ENCODE results near the gene CNOT4. TPM values are rescaled to one million over a fixed set of nuclear protein-coding genes. Genes with fewer than 3 reads are reported as not detected.

CNOT4 gene
- total RNA-seq, 1 experiment from 2014 or later = 14.6 TPM

- no peak overlapping the region for H3K4me3 Mint-ChIP-seq
- no peak for DNase-seq (ENCODE audit: low spot score)
- no peak for ATAC-seq
- ChIA-PET CTCF (interaction anchor here (4.0 kb wide), 1 partner anchor 58 kb away, joined by 64 read pairs; no protein-coding TSS in a partner anchor), POLR2A (no interaction called here)
- TF ChIP-seq CREM (CRISPR knock-in tag; IDR thresholded peaks at IDR 0.05) = no peak
- no peak for TF ChIP-seq PRRX2 (CRISPR knock-in tag; IDR thresholded peaks at IDR 0.05)
- TF ChIP-seq TP53 (CRISPR knock-in tag; IDR thresholded peaks at IDR 0.05) = no peak
- TF ChIP-seq IRF2 (CRISPR knock-in tag; IDR thresholded peaks at IDR 0.05; ENCODE audit: borderline replicate concordance, low read depth) = no peak
- TF ChIP-seq SOX15 (CRISPR knock-in tag; IDR thresholded peaks at IDR 0.05) = no peak
- no peak for TF ChIP-seq KAT7 (CRISPR knock-in tag; IDR thresholded peaks at IDR 0.05; ENCODE audit: borderline replicate concordance)
- TF ChIP-seq CBFB (CRISPR knock-in tag; IDR thresholded peaks at IDR 0.05; ENCODE audit: low read depth) = no peak
- TF ChIP-seq TEAD1 (CRISPR knock-in tag; IDR thresholded peaks at IDR 0.05) = no peak
- TF ChIP-seq ATF6 (CRISPR knock-in tag; IDR thresholded peaks at IDR 0.05) = no peak
- no peak overlapping the region for H3K27ac Mint-ChIP-seq
- no peaks in the 10 kb centered on the region for H3K27me3 Mint-ChIP-seq (ENCODE audit: low read depth)
- H3K9me3 Mint-ChIP-seq = 0 out of 2 replicates have a peak, but pooled peaks cover 5% of the 10 kb centered on the region
- no peaks in the 10 kb centered on the region for H3K36me3 Mint-ChIP-seq
- H3K4me1 Mint-ChIP-seq = peaks cover 5% of the 10 kb centered on the region
These were observed 176.7 kb downstream of the CNOT4 start for GRCh38 chr7:135333200-135333599.

GRCh38 chr7:135330088-135330487 is 179.8 kb downstream of the CNOT4 start:
- ATAC-seq = no peak
- Mint-ChIP-seq H3K9me3 (peaks cover 8% of the 10 kb centered on the region; the same call in 1 of the 2 replicates), H3K4me3 (no peak overlapping the region), H3K4me1 (peaks cover under 1% of the 10 kb centered on the region), H3K36me3 (no peaks in the 10 kb centered on the region), H3K27me3 (ENCODE audit: low read depth) (no peaks in the 10 kb centered on the region), H3K27ac (no peak overlapping the region)
- DNase-seq (ENCODE audit: low spot score) = no peak
- POLR2A ChIA-PET = interaction anchor here (0.7 kb wide), 1 partner anchor 16 kb away, joined by 5 read pairs; no protein-coding TSS in a partner anchor
- CTCF ChIA-PET = interaction anchor here (1.4 kb wide), 1 partner anchor 49 kb away, joined by 4 read pairs; no protein-coding TSS in a partner anchor
- TF ChIP-seq, protein P1, sequence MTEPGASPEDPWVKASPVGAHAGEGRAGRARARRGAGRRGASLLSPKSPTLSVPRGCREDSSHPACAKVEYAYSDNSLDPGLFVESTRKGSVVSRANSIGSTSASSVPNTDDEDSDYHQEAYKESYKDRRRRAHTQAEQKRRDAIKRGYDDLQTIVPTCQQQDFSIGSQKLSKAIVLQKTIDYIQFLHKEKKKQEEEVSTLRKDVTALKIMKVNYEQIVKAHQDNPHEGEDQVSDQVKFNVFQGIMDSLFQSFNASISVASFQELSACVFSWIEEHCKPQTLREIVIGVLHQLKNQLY (CRISPR knock-in tag; IDR thresholded peaks at IDR 0.05) = no peak
- TF ChIP-seq, protein P2, sequence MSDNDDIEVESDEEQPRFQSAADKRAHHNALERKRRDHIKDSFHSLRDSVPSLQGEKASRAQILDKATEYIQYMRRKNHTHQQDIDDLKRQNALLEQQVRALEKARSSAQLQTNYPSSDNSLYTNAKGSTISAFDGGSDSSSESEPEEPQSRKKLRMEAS (CRISPR knock-in tag; IDR thresholded peaks at IDR 0.05) = no peak
- TF ChIP-seq IRF2 (CRISPR knock-in tag; IDR thresholded peaks at IDR 0.05; ENCODE audit: borderline replicate concordance, low read depth) (no peak), NFE2L1 (CRISPR knock-in tag; IDR thresholded peaks at IDR 0.05) (no peak), SMAD4 (CRISPR knock-in tag; IDR thresholded peaks at IDR 0.05) (no peak)
- TF ChIP-seq, protein P3, sequence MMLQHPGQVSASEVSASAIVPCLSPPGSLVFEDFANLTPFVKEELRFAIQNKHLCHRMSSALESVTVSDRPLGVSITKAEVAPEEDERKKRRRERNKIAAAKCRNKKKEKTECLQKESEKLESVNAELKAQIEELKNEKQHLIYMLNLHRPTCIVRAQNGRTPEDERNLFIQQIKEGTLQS (CRISPR knock-in tag; conservative IDR thresholded peaks at IDR 0.05) = no peak
- TF ChIP-seq, protein P4, sequence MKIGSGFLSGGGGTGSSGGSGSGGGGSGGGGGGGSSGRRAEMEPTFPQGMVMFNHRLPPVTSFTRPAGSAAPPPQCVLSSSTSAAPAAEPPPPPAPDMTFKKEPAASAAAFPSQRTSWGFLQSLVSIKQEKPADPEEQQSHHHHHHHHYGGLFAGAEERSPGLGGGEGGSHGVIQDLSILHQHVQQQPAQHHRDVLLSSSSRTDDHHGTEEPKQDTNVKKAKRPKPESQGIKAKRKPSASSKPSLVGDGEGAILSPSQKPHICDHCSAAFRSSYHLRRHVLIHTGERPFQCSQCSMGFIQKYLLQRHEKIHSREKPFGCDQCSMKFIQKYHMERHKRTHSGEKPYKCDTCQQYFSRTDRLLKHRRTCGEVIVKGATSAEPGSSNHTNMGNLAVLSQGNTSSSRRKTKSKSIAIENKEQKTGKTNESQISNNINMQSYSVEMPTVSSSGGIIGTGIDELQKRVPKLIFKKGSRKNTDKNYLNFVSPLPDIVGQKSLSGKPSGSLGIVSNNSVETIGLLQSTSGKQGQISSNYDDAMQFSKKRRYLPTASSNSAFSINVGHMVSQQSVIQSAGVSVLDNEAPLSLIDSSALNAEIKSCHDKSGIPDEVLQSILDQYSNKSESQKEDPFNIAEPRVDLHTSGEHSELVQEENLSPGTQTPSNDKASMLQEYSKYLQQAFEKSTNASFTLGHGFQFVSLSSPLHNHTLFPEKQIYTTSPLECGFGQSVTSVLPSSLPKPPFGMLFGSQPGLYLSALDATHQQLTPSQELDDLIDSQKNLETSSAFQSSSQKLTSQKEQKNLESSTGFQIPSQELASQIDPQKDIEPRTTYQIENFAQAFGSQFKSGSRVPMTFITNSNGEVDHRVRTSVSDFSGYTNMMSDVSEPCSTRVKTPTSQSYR (CRISPR knock-in tag; IDR thresholded peaks at IDR 0.05) = no peak

GRCh38 chr7:135328526-135328925 is 181.4 kb downstream of the CNOT4 start:
- no peak for DNase-seq (ENCODE audit: low spot score)
- Mint-ChIP-seq H3K27me3 (ENCODE audit: low read depth) (no peaks in the 10 kb centered on the region), H3K27ac (no peak overlapping the region), H3K36me3 (peaks cover 7% of the 10 kb centered on the region; the same call in 1 of the 2 replicates), H3K4me1 (no peaks in the 10 kb centered on the region), H3K4me3 (no peak overlapping the region), H3K9me3 (peaks cover 18% of the 10 kb centered on the region)
- ATAC-seq = no peak
- POLR2A ChIA-PET = no interaction called here
- CTCF ChIA-PET = no interaction called here
- TF ChIP-seq, protein P5, sequence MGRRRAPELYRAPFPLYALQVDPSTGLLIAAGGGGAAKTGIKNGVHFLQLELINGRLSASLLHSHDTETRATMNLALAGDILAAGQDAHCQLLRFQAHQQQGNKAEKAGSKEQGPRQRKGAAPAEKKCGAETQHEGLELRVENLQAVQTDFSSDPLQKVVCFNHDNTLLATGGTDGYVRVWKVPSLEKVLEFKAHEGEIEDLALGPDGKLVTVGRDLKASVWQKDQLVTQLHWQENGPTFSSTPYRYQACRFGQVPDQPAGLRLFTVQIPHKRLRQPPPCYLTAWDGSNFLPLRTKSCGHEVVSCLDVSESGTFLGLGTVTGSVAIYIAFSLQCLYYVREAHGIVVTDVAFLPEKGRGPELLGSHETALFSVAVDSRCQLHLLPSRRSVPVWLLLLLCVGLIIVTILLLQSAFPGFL (CRISPR knock-in tag; IDR thresholded peaks at IDR 0.05; ENCODE audit: borderline replicate concordance) = no peak
- no peak for TF ChIP-seq CREB1 (CRISPR knock-in tag; IDR thresholded peaks at IDR 0.05)
- TF ChIP-seq, protein P6, sequence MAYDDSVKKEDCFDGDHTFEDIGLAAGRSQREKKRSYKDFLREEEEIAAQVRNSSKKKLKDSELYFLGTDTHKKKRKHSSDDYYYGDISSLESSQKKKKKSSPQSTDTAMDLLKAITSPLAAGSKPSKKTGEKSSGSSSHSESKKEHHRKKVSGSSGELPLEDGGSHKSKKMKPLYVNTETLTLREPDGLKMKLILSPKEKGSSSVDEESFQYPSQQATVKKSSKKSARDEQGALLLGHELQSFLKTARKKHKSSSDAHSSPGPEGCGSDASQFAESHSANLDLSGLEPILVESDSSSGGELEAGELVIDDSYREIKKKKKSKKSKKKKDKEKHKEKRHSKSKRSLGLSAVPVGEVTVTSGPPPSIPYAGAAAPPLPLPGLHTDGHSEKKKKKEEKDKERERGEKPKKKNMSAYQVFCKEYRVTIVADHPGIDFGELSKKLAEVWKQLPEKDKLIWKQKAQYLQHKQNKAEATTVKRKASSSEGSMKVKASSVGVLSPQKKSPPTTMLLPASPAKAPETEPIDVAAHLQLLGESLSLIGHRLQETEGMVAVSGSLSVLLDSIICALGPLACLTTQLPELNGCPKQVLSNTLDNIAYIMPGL (CRISPR knock-in tag; IDR thresholded peaks at IDR 0.05) = no peak
- TF ChIP-seq, protein P1 (CRISPR knock-in tag; IDR thresholded peaks at IDR 0.05) = no peak
- no peak for TF ChIP-seq SOX15 (CRISPR knock-in tag; IDR thresholded peaks at IDR 0.05)
- no peak for TF ChIP-seq ZNF425 (CRISPR knock-in tag; conservative IDR thresholded peaks at IDR 0.05)
- no peak for TF ChIP-seq JAZF1 (CRISPR knock-in tag; IDR thresholded peaks at IDR 0.05)

Data from WTC11 (cell line).